MM.1S (cell line): Measurements from ENCODE around the gene ACTR3.

ENCODE experiments used
- EZH2 ChIP-seq: fragments of 300-600 bp; sonication (generic); optimal IDR thresholded peaks from 2 replicates; pipeline ENCODE3; 2017; ENCODE audit warnings: low read depth, mild to moderate bottlenecking, antibody characterized with exemption, low read length, mixed read lengths
- EZH2phosphoT487 ChIP-seq: fragments of 300-600 bp; sonication (generic); IDR thresholded peaks from 2 replicates; pipeline ENCODE4 v1.6.1; 2018; ENCODE audit warnings: antibody characterized with exemption, low read length
- TF ChIP-seq, protein P1 (sequence below): fragments of 300-600 bp; sonication (generic); IDR thresholded peaks from 2 replicates; pipeline ENCODE4 v1.5.1; 2016; ENCODE audit warnings: antibody characterized with exemption, low read length, mixed read lengths

DNA sequence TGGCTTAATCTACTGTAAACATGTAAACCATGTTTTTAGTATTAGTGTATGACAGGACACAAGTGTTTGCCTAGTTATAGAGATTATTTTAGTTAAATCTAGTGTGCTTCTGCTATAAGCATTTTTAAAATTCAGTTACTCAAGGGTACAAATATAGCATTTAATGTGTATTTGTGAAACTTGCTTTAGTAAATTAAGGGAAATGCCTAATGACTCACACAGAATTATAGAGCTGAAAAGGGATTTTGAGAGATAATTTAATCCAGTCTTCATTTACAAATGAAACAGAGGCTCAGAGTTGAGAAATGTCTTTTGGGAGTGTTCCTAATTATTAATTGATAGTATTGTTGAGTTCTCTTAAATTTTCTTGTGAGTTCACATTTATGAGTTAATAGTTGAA lies 8.2 kb downstream of the ACTR3 start:
- TF ChIP-seq, protein P1, sequence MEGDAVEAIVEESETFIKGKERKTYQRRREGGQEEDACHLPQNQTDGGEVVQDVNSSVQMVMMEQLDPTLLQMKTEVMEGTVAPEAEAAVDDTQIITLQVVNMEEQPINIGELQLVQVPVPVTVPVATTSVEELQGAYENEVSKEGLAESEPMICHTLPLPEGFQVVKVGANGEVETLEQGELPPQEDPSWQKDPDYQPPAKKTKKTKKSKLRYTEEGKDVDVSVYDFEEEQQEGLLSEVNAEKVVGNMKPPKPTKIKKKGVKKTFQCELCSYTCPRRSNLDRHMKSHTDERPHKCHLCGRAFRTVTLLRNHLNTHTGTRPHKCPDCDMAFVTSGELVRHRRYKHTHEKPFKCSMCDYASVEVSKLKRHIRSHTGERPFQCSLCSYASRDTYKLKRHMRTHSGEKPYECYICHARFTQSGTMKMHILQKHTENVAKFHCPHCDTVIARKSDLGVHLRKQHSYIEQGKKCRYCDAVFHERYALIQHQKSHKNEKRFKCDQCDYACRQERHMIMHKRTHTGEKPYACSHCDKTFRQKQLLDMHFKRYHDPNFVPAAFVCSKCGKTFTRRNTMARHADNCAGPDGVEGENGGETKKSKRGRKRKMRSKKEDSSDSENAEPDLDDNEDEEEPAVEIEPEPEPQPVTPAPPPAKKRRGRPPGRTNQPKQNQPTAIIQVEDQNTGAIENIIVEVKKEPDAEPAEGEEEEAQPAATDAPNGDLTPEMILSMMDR, result no peak
- TF ChIP-seq EZH2 (no peak), EZH2phosphoT487 (no peak)
